MM.1S (cell line): ENCODE measurements around the gene PLK2.

ENCODE experiments used
- CTCF ChIP-seq: fragments of 300-600 bp; sonication (generic); IDR thresholded peaks from 2 replicates; pipeline ENCODE4 v1.5.1; 2016; ENCODE audit warnings: antibody characterized with exemption, low read length, mixed read lengths
- EZH2 ChIP-seq: fragments of 300-600 bp; sonication (generic); optimal IDR thresholded peaks from 2 replicates; pipeline ENCODE3; 2017; ENCODE audit warnings: low read depth, mild to moderate bottlenecking, antibody characterized with exemption, low read length, mixed read lengths
- EZH2phosphoT487 ChIP-seq: fragments of 300-600 bp; sonication (generic); IDR thresholded peaks from 2 replicates; pipeline ENCODE4 v1.6.1; 2018; ENCODE audit warnings: antibody characterized with exemption, low read length

GRCh38 chr5:58501778-58502417 is 42.0 kb upstream of the PLK2 start:
- TF ChIP-seq CTCF (no peak), EZH2phosphoT487 (no peak), EZH2 (no peak)
